GM12874 (cell line): ENCODE data around the gene SCD5.

ENCODE experiments used
- CTCF ChIP-seq: IDR thresholded peaks from 2 replicates; pipeline ENCODE4 v1.5.1; 2011; ENCODE audit warnings: low read depth, mild to moderate bottlenecking, control low read depth, low read length, moderate library complexity; ENCODE audit not compliant: insufficient read depth

Gene SCD5

GRCh38 chr4:82746705-82747574 is 51.7 kb downstream of the SCD5 start:
- TF ChIP-seq CTCF = no peak

- TF ChIP-seq CTCF = no peak
Observed at GRCh38 chr4:82745173-82745842, 53.3 kb downstream of the SCD5 start.

- TF ChIP-seq CTCF = no peak
Observed at GRCh38 chr4:82744284-82744968, 54.2 kb downstream of the SCD5 start.

GRCh38 chr4:82741188-82741587 is 57.4 kb downstream of the SCD5 start:
- no peak for TF ChIP-seq CTCF

- TF ChIP-seq CTCF = peak; percentile 98
Observed at GRCh38 chr4:82739287-82740190, 59.1 kb downstream of the SCD5 start.

GRCh38 chr4:82737354-82737753 is 61.2 kb downstream of the SCD5 start:
- TF ChIP-seq CTCF = no peak
